Stimulated activated naive B cell treated with anti-CD40 and anti-IgM and Interleukin-4, amounts not matched to agents 10 μg/mL and 1 μg/mL and 100 μg/mL, for 72 hours (primary cell): Measurements from ENCODE around the gene COBLL1.

Source experiments
- ATAC-seq, 2 donors: fragments of 150-1000 bp; cut with Tn5 transposase; replicated peaks; 2 replicates each; pipeline ENCODE4 v1.10.0; 2021; ENCODE audit warnings: moderate library complexity in 1 of 2
- DNase-seq: peaks from one replicate; pipeline ENCODE4 v3.0.0; 2021
- H3K27ac Mint-ChIP-seq: one replicate; pipeline ENCODE4 v1.8.0; 2022; ENCODE audit warnings: mild to moderate bottlenecking, mixed read lengths
- H3K27me3 Mint-ChIP-seq, 2 donors: one replicate each; pipeline ENCODE4 v1.8.0; 2022; ENCODE audit warnings: mixed read lengths in 2 of 2
- H3K36me3 Mint-ChIP-seq, 2 donors: one replicate each; pipeline ENCODE4 v1.8.0; 2022; ENCODE audit warnings: mixed read lengths in 2 of 2, mild to moderate bottlenecking in 1 of 2
- H3K4me1 Mint-ChIP-seq, 2 donors: one replicate each; pipeline ENCODE4 v1.8.0; 2022; ENCODE audit warnings: mixed read lengths in 2 of 2, mild to moderate bottlenecking in 1 of 2
- H3K4me3 Mint-ChIP-seq, 2 donors: one replicate each; pipeline ENCODE4 v1.8.0; 2022; ENCODE audit warnings: mild to moderate bottlenecking in 2 of 2, mixed read lengths in 2 of 2, moderate library complexity in 1 of 2
- H3K9me3 Mint-ChIP-seq, 2 donors: one replicate each; pipeline ENCODE4 v1.8.0; 2022; ENCODE audit warnings: mixed read lengths in 2 of 2, mild to moderate bottlenecking in 1 of 2

The COBLL1 gene

DNA sequence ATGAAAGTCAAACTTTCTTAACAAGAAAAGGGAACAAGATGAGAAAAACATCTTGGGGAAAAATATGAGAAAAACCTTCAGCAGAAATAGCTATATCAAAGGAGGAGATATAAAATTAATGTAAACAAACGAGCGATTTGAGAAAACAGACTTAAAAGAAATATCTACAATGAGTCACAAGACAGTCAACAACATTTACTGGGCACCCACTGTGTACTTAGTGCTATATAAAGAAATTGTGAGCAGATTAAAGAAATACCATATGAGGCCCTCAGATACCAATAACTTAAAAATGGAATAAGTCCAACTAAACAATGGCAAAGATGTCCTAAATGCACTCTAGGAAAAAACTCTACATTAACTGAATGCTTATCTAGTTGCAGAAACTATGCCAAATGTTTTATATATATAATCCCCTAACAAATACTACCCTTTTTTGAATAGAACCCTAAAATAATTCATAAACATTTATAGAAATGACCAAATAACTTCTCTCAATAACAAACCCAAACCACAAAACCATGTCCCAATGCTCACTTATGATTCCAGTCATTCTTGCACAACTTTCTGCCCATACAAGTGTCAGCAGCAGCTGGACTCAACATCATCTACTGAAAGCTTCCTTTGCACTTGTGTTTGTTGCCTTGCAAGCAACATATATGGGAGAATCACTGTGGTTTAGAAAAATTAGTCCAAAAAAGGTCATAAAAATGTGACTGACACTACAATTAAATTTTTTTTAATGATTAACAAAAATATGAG, 83.5 kb downstream of the COBLL1 start:
- Mint-ChIP-seq H3K9me3 (peaks cover 0 to 2% of the 10 kb centered on the region in 2 donors), H3K36me3 (peaks cover 8 to 14% of the 10 kb centered on the region in 2 donors), H3K4me1 (peaks cover 25 to 65% of the 10 kb centered on the region in 2 donors), H3K4me3 (peak overlapping the region; percentile 52 to 62), H3K27me3 (no peaks in the 10 kb centered on the region), H3K27ac (peak overlapping the region; percentile 81)
- DNase-seq (no peak), ATAC-seq (peak; percentile 17 to 23)

DNA sequence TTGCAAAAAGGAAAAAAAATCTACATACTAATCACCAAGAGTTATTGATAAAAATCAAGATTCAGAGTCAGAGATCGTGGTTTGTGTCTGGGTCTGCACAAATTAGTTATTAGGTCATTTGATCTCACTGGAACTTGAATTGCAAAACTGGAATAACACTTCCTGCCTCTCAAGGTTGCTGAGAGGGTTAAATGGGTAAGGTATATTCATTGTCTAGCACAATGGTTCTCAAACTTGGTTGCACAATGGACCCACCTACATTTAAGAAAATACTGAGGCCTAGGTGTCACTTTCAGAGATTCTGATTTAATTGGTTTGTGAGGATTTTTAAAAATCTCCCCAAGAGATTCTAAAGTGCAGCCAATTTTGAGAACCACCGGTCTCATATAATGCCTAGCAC, 84.8 kb downstream of the COBLL1 start:
- DNase-seq (no peak), ATAC-seq (no peak)
- Mint-ChIP-seq H3K4me1 (peaks cover 20 to 59% of the 10 kb centered on the region in 2 donors), H3K9me3 (peaks cover 0 to 2% of the 10 kb centered on the region in 2 donors), H3K27me3 (no peaks in the 10 kb centered on the region), H3K4me3 (peak overlapping the region; percentile 11 to 39), H3K27ac (no peak overlapping the region), H3K36me3 (peaks cover 10 to 24% of the 10 kb centered on the region in 2 donors)

DNA sequence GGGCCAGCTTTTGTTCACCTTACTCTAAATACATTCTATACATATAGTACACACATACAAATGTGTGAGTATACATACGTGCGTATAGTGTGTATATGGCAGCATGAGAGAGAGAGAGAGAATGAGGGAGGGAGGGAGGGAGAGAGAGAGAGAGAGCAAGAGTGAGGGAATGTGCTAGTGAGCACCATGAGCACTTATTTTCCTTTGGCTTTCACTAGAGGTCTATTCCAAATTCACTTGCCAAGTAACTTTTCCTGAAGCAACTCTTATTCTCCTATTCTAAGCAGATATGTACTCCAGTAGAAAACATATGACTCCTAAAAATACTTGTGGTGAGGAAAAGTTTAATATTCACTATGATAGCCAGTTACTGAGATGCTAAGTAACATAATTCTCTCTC, 85.7 kb downstream of the COBLL1 start:
- H3K27me3 Mint-ChIP-seq = no peaks in the 10 kb centered on the region
- peak overlapping the region; percentile 65 for H3K27ac Mint-ChIP-seq
- peak overlapping the region in 1 of 2 donors; percentile 48 for H3K4me3 Mint-ChIP-seq
- ATAC-seq (no peak), DNase-seq (no peak)
- peaks cover 10 to 29% of the 10 kb centered on the region in 2 donors for H3K36me3 Mint-ChIP-seq
- peaks cover 0 to 2% of the 10 kb centered on the region in 2 donors for H3K9me3 Mint-ChIP-seq
- H3K4me1 Mint-ChIP-seq = peaks cover 22 to 58% of the 10 kb centered on the region in 2 donors

DNA sequence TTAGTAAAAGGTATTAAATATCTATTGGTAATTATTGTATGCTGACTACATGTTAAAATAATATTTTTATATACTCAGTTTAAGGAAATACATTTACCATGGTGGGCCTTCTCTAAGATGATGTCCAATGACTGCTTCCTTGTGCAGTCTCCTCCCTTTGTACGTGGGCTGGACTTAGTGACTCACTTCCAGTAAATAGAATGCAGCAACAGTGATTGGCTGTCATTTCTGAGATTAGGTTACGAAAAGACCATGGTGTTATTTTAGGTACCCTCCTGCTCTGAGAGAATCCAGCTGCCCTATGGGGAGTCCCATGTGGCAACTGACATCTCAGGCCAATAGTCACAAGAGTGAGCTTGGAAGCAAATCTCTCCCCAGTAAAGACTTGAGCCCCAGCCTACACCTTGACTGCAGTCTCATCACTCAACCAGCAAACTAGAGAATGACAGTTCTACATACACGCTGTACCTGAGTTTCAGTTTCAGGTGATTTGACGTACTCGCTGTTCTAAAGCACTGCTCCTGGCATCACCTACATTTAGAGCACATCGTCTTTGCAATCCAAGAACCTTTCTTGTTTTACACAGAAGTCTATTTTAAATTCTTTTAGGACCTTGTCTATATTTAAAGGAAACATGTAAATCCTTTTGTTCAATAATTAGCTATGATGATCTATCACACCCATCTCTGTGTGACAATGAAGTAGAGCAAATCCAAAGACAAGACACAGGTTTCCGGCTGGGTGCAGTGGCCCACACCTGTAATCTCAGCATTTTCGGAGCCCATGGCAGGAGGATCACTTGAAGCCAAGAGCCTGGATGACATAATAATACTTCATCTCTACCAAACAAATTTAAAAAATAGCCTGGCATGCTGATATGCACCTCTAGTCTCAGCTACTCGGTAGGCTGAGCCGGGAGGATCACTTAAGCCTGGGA, 87.2 kb downstream of the COBLL1 start:
- DNase-seq = peak; percentile 30
- Mint-ChIP-seq H3K36me3 (peaks cover 16 to 33% of the 10 kb centered on the region in 2 donors), H3K4me1 (peaks cover 25 to 57% of the 10 kb centered on the region in 2 donors), H3K27ac (peak overlapping the region; percentile 44), H3K9me3 (peaks cover 0 to 2% of the 10 kb centered on the region in 2 donors), H3K4me3 (peak overlapping the region; percentile 26 to 30), H3K27me3 (no peaks in the 10 kb centered on the region)
- ATAC-seq = peak; percentile 72 to 81

DNA sequence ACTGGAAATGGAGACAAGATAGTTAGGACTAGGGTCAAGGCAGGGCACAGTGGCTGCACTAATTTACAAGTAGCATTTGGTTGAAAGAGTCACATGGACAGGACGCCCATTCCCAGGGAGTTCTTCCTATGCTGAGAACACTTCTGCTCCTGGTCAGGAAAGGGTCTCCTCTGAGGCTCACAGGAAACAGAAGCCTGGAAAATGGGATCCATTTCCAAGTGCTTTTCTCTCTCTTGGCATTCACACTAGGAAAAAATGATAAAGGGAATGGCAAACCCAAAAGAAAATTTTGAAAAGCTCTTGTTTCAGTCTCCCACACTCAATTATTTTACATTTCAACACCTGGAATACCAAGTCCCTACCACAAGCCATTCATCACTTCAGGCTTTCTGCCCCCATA, 88.7 kb downstream of the COBLL1 start:
- Mint-ChIP-seq H3K36me3 (peaks cover 16 to 33% of the 10 kb centered on the region in 2 donors), H3K27ac (peak overlapping the region; percentile 42), H3K4me1 (peaks cover 23 to 52% of the 10 kb centered on the region in 2 donors), H3K4me3 (no peak overlapping the region), H3K27me3 (no peaks in the 10 kb centered on the region), H3K9me3 (peaks cover 0 to 2% of the 10 kb centered on the region in 2 donors)
- DNase-seq (no peak), ATAC-seq (no peak)

DNA sequence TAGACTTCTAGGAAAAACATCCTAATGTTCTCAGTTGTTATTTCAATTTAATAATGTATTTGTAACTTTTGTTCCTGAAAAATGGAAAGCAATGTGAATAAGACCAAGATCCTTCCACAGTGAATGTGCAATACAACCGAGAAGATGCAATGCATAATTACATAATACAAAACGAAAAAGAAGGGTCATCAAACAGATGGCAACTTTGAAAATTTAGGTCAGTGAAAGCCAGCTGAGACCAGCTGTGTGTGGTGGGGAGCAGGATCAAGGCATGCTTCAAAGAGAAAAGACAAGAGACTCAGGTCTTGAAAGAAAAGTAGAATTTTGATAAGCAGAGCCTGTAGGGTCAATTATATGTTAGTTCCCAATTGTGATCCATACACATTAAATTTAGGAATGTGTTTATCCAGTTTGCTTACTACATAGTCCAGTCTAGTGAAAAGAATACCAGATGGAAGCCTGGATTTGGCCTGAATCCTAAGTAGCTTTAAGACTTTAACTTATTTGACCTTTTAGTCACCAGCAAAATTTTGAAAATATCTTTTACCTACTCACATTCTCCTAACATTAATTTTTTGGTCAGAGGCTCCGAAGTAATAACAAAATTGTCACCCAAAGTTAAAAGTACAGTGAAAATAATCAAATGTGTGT, 93.7 kb downstream of the COBLL1 start:
- ATAC-seq (no peak), DNase-seq (no peak)
- H3K27ac Mint-ChIP-seq = peak overlapping the region; percentile 1
- peaks cover 8 to 32% of the 10 kb centered on the region in 2 donors for H3K36me3 Mint-ChIP-seq
- H3K9me3 Mint-ChIP-seq = no peaks in the 10 kb centered on the region
- H3K4me3 Mint-ChIP-seq = no peak overlapping the region
- no peaks in the 10 kb centered on the region for H3K27me3 Mint-ChIP-seq
- H3K4me1 Mint-ChIP-seq = peaks cover 37 to 64% of the 10 kb centered on the region in 2 donors

DNA sequence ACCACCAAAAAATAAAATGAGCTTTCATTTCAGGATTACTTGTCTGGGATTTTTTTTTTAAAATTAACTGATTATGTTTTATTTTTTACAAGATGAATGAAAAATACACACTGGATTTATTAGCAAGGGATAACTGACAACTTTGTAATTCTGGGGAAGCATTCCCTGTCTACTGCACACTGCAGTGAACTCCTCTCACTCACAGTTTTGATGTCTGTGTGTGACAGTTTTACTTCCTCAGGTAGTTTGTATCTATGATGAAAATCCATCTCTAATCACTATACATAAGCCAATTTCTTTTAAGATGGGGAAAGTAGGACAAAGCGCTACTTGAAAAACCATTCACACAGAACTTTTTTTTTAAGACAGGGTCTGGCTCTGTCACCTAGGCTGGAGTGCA, 94.5 kb downstream of the COBLL1 start:
- ATAC-seq (peak; percentile 51 to 56), DNase-seq (no peak)
- H3K27me3 Mint-ChIP-seq = no peaks in the 10 kb centered on the region
- no peak overlapping the region for H3K27ac Mint-ChIP-seq
- H3K4me1 Mint-ChIP-seq = peaks cover 41 to 68% of the 10 kb centered on the region in 2 donors
- H3K9me3 Mint-ChIP-seq = no peaks in the 10 kb centered on the region
- H3K4me3 Mint-ChIP-seq = peak overlapping the region; percentile 13 to 56
- peaks cover 10 to 32% of the 10 kb centered on the region in 2 donors for H3K36me3 Mint-ChIP-seq

DNA sequence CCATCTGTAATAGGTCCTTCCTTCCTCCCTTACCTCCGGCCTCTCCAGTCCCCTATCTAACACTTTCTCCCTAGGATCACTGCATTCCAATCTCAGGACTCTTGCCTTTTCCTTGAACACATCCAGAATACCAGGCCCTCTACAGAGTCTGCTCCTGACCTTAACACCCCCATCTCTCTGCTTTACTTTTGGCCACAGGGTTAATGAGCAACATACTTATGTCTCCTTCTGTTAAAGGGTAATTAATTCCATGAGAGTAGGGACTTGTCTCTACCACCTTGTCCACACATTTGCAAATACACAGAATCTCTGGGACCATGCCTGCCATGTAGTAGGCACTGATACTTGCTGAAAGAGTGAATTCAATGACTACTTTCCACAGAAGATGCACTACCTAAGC, 94.9 kb downstream of the COBLL1 start:
- no peaks in the 10 kb centered on the region for H3K9me3 Mint-ChIP-seq
- ATAC-seq = peak; percentile 82 to 84

DNA sequence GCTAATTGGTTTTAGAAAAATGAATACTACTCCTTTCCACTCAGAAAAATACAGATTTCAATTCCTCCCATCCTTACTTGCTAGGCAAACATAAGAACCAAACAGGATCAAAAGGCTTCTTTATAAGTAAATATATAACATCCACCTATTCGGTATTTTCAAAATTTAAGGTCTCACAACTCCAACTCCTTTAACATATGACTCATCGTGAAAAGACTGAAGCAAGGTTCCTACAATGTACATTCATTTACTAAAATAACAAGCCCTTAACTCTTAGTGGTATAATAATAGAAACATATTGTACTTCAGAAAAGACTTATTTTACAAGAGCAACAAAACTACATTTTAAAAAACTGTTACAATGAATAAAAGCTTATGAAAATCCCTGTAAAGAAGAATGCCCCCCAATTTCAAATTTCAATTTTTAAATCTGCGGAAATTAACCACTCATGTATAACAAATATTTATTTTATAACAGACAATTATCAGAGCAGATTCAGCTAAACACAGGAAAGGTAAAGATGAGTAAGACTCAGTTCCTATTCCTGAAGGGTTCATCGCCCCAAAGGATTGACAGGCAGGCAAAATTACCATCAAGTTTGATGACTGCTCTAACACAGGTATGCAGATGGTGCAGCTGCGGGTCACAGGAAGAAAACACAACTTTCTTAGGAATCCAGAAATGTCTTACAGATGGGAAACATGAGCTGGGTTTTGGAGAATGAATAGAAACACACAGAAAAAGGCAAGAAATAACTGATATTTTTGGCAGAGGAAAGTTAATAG, 96.4 kb downstream of the COBLL1 start:
- Mint-ChIP-seq H3K27me3 (no peaks in the 10 kb centered on the region), H3K9me3 (no peaks in the 10 kb centered on the region), H3K4me1 (peaks cover 42 to 70% of the 10 kb centered on the region in 2 donors), H3K27ac (peak overlapping the region; percentile 68), H3K4me3 (peak overlapping the region; percentile 57 to 75), H3K36me3 (peaks cover 22 to 38% of the 10 kb centered on the region in 2 donors)
- ATAC-seq (peak; percentile 64 to 73), DNase-seq (no peak)

More for the DNA sequence above, 94.9 kb downstream of the COBLL1 start:
- H3K4me3 Mint-ChIP-seq = peak overlapping the region; percentile 56 to 76
- peaks cover 44 to 70% of the 10 kb centered on the region in 2 donors for H3K4me1 Mint-ChIP-seq
- no peak for DNase-seq
- peak overlapping the region; percentile 85 for H3K27ac Mint-ChIP-seq
- peaks cover 13 to 35% of the 10 kb centered on the region in 2 donors for H3K36me3 Mint-ChIP-seq
- no peaks in the 10 kb centered on the region for H3K27me3 Mint-ChIP-seq

DNA sequence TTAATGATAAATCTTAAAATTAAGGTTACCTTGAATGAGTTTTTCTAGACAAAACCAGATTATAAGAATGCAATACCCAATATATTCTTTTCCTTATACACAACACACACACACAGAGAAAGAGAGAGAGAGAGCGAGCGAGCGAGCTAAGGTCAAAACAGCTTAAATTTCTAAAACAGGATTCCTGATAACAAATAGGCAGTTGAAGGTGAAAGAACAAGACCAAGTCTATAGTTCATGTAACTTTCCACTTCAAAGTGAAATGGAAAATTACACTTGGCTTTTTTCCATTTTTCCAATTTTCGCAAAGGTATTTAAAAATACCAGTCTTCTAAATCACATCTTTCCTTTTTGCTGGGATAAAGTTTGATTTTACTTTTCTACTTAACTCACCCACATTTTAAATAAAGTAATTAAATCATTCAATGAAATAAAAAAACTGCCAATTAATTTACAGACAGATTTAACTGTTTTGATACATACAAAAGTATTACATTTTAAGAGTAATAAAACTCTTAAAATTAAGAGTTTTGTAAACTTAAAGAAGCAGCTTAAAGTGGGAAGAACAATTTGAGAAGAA, 98.8 kb downstream of the COBLL1 start:
- ATAC-seq (no peak), DNase-seq (no peak)
- Mint-ChIP-seq H3K27me3 (no peaks in the 10 kb centered on the region), H3K9me3 (no peaks in the 10 kb centered on the region), H3K27ac (peak overlapping the region; percentile 11), H3K4me3 (peak overlapping the region in 1 of 2 donors; percentile 25), H3K36me3 (peaks cover 18 to 37% of the 10 kb centered on the region in 2 donors), H3K4me1 (peaks cover 48 to 84% of the 10 kb centered on the region in 2 donors)

DNA sequence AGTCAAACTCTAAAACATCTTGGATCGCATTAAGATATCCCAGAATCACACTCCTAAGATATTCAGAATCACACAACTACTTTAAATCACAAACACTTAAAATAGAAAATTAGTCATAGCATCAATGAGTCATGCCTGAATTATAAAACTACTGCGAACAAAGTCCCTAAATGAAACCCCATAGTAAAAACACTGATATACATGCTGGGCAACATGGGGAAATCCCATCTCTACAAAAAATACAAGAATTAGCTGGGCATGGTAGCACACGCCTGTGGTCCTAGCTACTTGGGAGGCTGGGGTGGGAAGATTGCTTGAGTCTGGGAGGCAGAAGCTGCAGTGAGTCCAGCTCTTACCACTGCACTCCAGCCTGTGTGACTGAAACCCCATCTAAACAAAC, 101.7 kb downstream of the COBLL1 start:
- H3K36me3 Mint-ChIP-seq = peaks cover 16 to 37% of the 10 kb centered on the region in 2 donors
- DNase-seq = no peak
- no peaks in the 10 kb centered on the region for H3K9me3 Mint-ChIP-seq
- peak overlapping the region; percentile 52 to 62 for H3K4me3 Mint-ChIP-seq
- peak overlapping the region; percentile 88 for H3K27ac Mint-ChIP-seq
- H3K27me3 Mint-ChIP-seq = no peaks in the 10 kb centered on the region
- peak; percentile 92 to 94 for ATAC-seq
- H3K4me1 Mint-ChIP-seq = peaks cover 40 to 74% of the 10 kb centered on the region in 2 donors

DNA sequence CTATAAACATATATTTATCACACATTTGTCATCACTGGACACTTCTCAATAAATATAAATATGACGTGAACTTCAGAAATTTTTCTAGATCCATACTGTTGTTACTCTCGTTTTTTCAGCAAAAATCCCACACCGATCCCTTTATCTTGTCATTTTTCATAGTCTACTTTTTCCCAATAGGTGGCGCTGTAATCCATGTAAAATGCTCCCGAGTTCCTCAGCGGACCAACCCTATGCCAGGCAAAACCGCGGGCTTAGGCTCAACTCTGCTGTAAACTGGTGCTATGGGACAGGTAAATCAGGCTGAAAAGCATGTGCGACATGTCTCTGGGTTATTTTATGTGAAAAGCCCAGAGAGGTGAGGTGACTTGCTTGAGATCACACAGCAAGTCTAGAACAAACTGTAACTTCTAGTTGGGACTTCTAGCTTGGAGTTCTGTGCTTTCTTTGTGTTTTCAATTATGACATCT, 104.0 kb downstream of the COBLL1 start:
- peak; percentile 42 for DNase-seq

More for the DNA sequence above, 104.0 kb downstream of the COBLL1 start:
- H3K27ac Mint-ChIP-seq = peak overlapping the region; percentile 39
- peaks cover 40 to 73% of the 10 kb centered on the region in 2 donors for H3K4me1 Mint-ChIP-seq
- peak; percentile 56 to 72 for ATAC-seq
- H3K36me3 Mint-ChIP-seq = peaks cover 27 to 33% of the 10 kb centered on the region in 2 donors
- H3K9me3 Mint-ChIP-seq = no peaks in the 10 kb centered on the region
- H3K27me3 Mint-ChIP-seq = no peaks in the 10 kb centered on the region
- H3K4me3 Mint-ChIP-seq = peak overlapping the region in 1 of 2 donors; percentile 25
